GM19452 (cell line): ENCODE data around the gene MDFIC2.
"Not testable (repeated sequence)": the region's sequence is repeated elsewhere in the genome, so short reads cannot be mapped to it uniquely, and the experiment has no call there.

Experiments used
- ATAC-seq: cut with Tn5 transposase; IDR thresholded peaks from one replicate; pipeline ENCODE4 v1.9.1; 2021; ENCODE audit not compliant: unreplicated experiment

Gene MDFIC2

GRCh38 chr3:70312336-70312735 is at the start of gene MDFIC2:
Gene MDFIC2 (minus strand): TSS chr3:70312638. CDS start chr3:70311973, 665 bp downstream.
- no peak for ATAC-seq

DNA sequence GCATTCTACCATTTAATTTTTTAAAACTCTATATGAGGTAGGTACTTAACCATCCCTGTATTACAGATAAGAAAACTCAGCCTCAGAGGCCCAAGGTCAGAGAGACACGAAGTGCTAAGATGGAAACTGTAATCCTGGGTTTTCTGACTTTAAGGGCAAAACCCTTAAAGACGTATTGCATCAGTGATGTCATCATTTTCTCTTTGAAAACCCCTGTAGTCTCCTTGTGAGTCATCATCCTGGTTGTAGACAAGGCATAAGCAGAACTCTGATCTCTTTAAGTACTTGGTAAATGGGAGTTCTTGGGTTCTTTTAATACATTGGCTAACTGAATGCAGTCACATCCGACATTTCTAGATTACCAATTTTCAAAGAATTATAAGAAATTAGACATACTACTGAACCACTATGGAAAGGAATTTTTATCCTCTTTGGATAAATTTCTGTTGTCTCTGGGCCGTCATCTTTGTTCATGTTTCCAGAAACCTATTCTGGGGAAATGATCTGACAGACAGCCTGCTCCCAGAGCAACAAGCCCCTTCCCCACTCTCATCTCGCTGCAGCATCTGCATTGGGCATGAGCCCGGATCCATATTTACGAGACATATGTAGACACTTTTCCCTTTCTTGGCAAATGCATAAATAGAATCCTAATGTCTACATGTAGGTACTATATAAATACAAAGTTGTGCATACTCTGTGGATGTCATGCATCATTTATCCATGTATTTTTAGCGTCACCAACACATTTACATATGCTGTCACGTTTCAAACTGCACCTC is 48.7 kb upstream of the MDFIC2 start:
- ATAC-seq = peak; percentile 91

DNA sequence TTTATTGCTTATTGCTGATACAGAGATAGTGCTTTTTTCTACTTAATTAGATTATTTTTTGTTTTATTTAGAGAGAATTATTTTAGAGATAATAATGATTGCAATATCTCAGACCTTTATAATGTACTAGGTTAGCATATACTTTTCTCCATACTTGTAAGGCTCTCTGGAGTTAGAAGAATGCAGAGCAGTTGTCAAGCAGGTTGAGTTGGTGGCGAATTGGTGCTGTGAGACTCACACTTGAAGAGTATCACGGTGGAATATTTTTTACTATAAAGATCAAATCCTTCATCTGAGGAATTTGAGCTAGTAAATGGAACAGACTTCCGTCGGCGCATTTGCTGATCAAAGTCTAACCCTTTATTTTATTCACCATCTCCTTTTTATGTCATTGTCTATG is 47.3 kb upstream of the MDFIC2 start:
- no peak for ATAC-seq

GRCh38 chr3:70358978-70359580 is 46.6 kb upstream of the MDFIC2 start:
- ATAC-seq = no peak

DNA sequence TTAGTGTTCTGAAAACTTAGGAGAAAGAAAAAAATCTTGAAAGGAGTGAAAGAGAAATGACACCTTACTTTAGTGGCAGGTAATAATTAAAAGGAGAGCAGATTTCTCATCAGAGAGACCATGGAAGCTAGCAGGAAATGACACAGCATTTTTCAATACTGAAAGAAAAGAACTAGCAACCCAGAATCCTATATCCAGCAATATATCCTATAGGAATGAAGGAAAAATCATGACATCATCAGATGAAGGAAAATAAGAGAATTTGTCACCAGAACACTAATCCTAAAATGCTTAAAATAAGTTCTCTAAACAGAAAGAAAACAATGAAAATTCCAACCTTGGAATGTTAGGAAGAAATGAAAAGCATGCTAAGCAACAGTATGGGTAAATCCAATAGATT is 39.8 kb upstream of the MDFIC2 start:
- no peak for ATAC-seq

DNA sequence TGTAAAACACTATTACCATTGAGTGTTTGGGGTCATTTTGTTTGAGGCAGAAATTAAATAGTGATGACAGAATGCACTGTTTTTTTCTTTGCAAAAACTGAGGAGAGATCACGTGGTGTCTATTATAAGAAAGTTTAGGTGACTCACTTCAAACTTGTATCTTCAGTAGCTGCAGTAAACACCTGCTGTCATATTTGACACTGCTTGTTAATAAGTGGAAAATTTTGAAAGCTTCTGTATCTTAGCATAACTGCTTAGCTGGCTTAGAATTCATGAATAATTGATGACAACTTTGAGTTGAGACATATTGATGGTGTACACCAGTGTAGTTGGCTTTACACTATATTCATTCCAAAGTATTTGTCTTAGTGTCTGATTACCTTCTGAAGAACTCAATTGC is 29.7 kb upstream of the MDFIC2 start:
- ATAC-seq = no peak

DNA sequence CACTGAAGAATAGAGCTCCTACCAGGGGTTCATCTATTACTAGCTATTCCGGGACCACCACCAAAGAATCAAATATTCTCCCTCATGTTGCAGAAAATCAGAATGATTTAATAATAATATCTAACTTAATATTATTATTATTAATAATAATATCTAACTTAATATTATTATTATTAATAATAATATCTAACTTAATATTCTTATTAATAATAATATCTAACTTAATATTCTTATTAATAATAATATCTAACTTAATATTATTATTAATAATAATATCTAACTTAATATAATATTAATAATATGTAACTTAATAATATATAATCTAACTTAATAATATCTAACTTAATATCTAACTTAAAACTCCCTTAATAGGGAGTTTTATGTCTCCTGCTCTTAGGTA is 24.4 kb upstream of the MDFIC2 start:
- not testable (repeated sequence) for ATAC-seq

DNA sequence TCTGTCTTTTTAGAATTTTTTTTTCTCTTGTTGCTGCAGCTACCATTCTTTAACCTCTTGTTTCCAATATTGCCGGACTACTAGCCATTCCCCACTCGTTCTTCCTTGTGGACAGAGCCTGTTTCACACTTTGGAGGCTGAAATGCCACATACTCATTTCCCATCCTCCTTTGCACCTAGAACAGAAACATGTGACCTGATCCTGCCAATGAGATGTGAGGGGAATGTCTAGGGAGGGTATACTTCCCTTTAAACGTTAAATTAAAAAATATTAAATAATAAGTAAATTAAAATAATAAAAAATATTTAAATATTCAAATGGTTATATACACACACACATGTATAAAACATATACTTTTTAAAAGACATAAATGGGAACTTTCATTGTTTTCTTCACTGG is 20.6 kb upstream of the MDFIC2 start:
- no peak for ATAC-seq

- no peak for ATAC-seq
These were observed 2.6 kb upstream of the MDFIC2 start for GRCh38 chr3:70315021-70315420.

DNA sequence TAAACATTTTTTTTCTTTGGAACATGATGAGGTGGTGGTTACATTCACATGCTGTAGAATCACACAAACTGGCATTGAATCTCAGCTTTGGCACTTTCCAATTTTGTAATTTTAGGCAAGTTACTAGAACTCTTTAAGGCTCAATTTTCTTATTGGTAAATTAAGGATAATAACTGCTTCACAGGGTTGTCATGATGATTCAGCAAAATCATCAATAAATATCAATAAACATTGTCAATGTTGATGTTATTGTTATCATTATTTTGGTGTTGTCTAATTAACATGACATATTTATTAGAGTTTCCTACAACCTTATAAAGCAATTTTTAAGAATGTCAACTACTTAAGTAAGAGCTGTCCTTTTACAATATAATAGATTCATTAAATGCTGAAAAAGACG is 1.6 kb downstream of the MDFIC2 start:
- ATAC-seq = no peak

DNA sequence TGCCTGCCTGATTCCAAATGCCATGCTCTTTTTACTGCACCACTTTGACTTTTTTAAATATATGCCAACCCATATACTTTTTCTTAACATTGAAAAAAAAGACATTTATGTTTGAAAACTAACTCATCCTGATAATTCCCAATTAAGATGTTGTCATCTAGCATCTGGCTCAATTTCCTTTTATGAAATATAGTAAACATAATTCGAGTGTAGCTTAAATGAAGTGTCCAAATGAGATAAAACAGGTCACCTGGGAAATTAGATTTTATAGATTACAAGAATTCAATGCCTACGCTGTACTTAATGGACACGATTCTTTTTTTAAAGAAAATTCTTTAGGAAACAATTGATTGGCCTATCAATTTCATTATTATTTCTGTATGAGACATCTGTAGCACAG is 2.8 kb downstream of the MDFIC2 start:
- no peak for ATAC-seq

DNA sequence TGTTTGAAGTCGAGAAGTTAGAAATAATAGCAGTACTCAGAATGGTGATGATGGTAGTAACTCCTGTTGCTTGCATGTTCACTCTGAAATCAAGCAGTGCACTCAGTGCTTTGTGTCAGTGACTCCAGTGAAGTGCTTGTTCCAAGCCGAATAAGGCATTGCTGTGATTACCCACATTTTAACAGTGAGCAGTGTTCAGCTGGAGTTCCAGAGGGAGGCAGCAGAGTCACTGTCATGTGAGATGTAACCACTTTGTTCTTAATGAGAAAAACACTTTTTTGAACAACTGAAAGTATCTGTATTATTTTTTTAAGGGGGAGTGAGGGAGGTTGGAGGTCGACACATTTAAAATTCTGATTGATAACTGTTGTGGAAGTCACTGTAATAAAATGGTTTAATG is 3.7 kb downstream of the MDFIC2 start:
- no peak for ATAC-seq

DNA sequence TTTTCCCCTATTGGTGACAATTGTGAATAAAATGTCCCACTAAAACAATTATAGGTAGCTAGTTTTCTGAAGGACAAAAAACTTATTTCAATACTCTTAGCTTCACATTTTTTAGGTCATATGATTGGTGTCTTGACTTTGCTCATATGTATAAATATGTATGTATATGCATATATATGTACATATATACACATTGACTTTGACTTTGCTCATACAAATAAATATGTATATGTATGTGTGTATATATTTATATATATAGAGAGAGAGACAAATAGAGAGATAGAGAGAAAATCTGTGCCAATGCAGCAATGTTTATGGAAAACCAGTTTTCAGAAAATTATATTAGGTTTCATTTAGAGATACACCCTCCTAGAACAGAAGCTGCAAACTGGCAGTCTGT is 5.7 kb downstream of the MDFIC2 start:
- no peak for ATAC-seq

GRCh38 chr3:70298385-70298784 is 14.1 kb downstream of the MDFIC2 start:
- no peak for ATAC-seq

- ATAC-seq = no peak
These were observed 21.3 kb downstream of the MDFIC2 start for GRCh38 chr3:70291097-70291482.

- ATAC-seq = not testable (repeated sequence)
These were observed 21.9 kb downstream of the MDFIC2 start for GRCh38 chr3:70290431-70291096.

DNA sequence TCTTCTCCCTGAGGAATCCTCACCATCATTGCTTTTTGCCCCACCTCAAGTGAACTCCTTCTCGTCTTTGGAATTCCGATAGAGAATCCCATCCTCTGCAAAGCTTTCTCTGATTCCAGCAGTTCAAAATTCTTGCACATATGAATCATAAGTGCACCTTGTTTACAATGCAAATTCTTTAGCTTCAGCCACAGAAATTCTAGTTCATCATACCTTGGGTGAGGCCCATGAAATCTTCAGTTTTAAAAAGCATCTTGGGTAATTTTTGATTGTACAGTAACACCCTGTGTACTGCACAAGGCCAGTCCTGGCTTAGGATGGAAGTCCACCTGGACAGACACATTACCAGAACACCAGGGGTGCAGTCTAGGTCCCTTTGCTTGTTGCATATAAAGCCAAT is 30.8 kb downstream of the MDFIC2 start:
- ATAC-seq = no peak

GRCh38 chr3:70277304-70277703 is 35.1 kb downstream of the MDFIC2 start:
- no peak for ATAC-seq

GRCh38 chr3:70276901-70277300 is 35.5 kb downstream of the MDFIC2 start:
- ATAC-seq = no peak

DNA sequence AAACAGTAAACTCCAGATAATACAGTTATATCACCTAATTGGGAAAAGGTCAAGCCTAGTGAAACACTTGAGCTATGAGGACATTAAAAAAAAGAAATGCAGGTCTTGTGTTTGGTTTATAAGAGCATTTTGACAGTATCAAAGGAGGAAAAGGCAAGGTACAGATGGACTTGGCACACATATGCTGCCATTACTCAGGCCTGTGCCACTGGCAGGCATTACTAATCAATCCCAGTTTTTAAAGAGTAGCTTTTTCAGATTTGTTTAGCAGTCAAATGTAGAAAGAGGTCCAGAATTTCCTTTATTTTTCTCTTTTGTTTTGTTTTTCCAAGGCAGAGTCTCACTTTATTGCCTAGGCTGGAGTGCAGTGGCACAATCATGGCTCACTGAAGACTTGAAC is 38.9 kb downstream of the MDFIC2 start:
- no peak for ATAC-seq

DNA sequence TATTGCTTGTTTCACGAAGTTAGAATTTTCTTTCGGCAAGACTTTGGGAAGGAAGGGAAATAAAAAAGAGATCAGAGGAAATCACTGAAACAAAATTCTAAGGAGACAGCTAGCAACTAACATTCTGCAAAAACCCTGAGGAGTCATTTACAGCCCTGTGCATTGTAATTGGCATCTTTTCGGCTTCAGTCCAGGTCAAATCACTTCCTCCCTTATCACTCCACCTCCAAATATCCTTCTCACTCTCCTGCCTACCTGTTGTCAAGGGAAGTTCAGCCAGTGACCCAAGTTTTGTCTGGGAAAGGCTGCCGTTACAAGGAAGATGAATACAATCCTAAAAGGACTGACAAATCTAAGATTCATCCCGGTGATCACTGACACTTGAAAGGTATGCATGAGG is 39.6 kb downstream of the MDFIC2 start:
- ATAC-seq = no peak

DNA sequence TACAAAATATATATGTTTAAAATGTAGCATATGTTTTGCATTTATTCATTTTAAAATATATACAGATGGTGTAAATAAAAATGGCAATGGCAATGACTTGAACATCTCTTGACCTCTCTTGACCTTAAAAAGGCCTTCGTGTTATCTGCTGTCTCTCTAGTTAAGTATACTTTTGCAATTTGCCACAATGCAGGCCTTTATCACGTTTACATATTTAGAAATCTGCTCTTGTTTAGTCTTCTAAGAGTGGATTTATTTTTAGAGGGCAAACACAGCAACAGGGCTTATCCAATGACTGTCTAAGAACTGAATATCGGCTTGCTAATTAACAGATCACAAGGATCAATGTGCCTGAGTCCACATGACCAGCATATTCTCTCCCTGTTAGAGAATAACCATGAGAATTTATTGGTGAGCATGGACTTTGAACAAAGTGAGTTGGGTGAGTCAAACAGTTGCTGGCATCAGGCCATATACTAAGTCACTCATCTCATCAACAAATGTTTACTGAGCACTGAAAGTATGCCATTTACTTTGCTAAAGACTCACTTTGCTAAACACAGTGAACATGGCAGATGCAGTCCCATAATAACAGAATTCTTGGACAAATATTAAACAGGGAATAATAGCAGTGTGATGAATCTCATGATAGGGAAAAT is 48.2 kb downstream of the MDFIC2 start:
- ATAC-seq = no peak
